A549 (cell line): Measurements from ENCODE around the gene CHADL. TPM values are rescaled to one million over a fixed set of nuclear protein-coding genes. Genes with fewer than 3 reads are reported as not detected.

Source experiments
- ATAC-seq, 2 experiments: fragments of 200-7000 bp in 1 of 2; fragments of >200 bp in 1 of 2; cut with Nextera tagmentation in 1 of 2; cut with Tn5 transposase in 1 of 2; 3 replicates each; pipeline versions ENCODE4 v1.8.0 to v1.9.1; 2018 to 2020; ENCODE audit warnings: mild to moderate bottlenecking in 1 of 2, moderate library complexity in 1 of 2
- CTCF ChIA-PET: fragments of 300-600 bp; sonication (Branson Sonifier 250); formaldehyde crosslinking; extraction: SDS; loops from one replicate; lab custom pipeline; 2021; ENCODE audit warnings: antibody characterized with exemption, inconsistent platforms; lab: Yijun Ruan, JAX
- POLR2A ChIA-PET: fragments of 350-600 bp; formaldehyde crosslinking; extraction: SDS; loops from one replicate; lab custom pipeline; 2021; ENCODE audit warnings: antibody characterized with exemption, inconsistent platforms; lab: Yijun Ruan, JAX
- DNase-seq, 2 experiments: peaks; one replicate each; pipeline versions ENCODE4 v3.0.0 to v3.0.0-alpha.2; 2011 to 2016; ENCODE audit warnings: low read depth in 1 of 2, low spot score in 1 of 2
- FAIRE-seq: peaks from 2 replicates; lab custom pipeline; 2011; peaks lifted over from hg19 to GRCh38; lab: Jason Lieb, UNC
- H3K27ac ChIP-seq, 2 experiments: fragments of >200 bp; sonication (Bioruptor Twin); formaldehyde crosslinking; 3 replicates each; pipeline ENCODE4 v1.5.1; 2016 to 2017
- H3K4me1 ChIP-seq: fragments of >200 bp; sonication (Bioruptor Twin); formaldehyde crosslinking; 3 replicates; pipeline ENCODE4 v1.6.1; 2016
- H3K4me2 ChIP-seq: fragments of >200 bp; sonication (Bioruptor Twin); formaldehyde crosslinking; 3 replicates; pipeline ENCODE4 v1.6.1; 2016
- H3K4me3 ChIP-seq: fragments of >200 bp; sonication (Bioruptor Twin); formaldehyde crosslinking; 3 replicates; pipeline ENCODE4 v1.5.1; 2016
- H3K9me3 ChIP-seq: fragments of >200 bp; sonication (Bioruptor Twin); formaldehyde crosslinking; 3 replicates; pipeline ENCODE4 v1.6.1; 2016
- BHLHE40 ChIP-seq: IDR thresholded peaks from 2 replicates; pipeline ENCODE4 v1.6.1; 2012; ENCODE audit warnings: low read depth, low read length, inconsistent platforms
- CBX2 ChIP-seq: fragments of 200-600 bp; sonication (generic); IDR thresholded peaks from 2 replicates; pipeline ENCODE4 v1.6.1; 2016; ENCODE audit warnings: low read depth, mild to moderate bottlenecking, borderline replicate concordance
- CBX8 ChIP-seq: fragments of 200-600 bp; sonication (generic); IDR thresholded peaks from 2 replicates; pipeline ENCODE4 v1.6.1; 2016
- CEBPB ChIP-seq, 2 experiments: fragments of >200 bp in 1 of 2; sonication (Bioruptor Twin) in 1 of 2; formaldehyde crosslinking in 1 of 2; IDR thresholded peaks; 2 replicates each; pipeline ENCODE4 v1.6.1; 2012 to 2016
- CHD2 ChIP-seq: fragments of 150-350 bp; IDR thresholded peaks from 2 replicates; pipeline ENCODE4 v1.6.1; 2014; ENCODE audit warnings: low read length; ENCODE audit not compliant: partially characterized antibody
- EHF ChIP-seq: fragments of 250-450 bp; sonication (Bioruptor Pico); IDR thresholded peaks from 2 replicates; pipeline ENCODE4 v1.5.0; 2020; ENCODE audit warnings: mild to moderate bottlenecking
- FOSB ChIP-seq: fragments of 250-450 bp; sonication (Bioruptor Pico); IDR thresholded peaks from 2 replicates; pipeline ENCODE4 v1.5.0; 2020; ENCODE audit warnings: mild to moderate bottlenecking, moderate library complexity
- FOSL2 ChIP-seq, 2 experiments: fragments of 450-650 bp in 1 of 2; fragments of >200 bp in 1 of 2; sonication (Bioruptor Twin) in 1 of 2; formaldehyde crosslinking; IDR thresholded peaks; 2 replicates each; pipeline versions ENCODE4 v1.5.0 to v1.6.1; 2016 to 2020; ENCODE audit warnings: mild to moderate bottlenecking in 1 of 2, moderate library complexity in 1 of 2
- HEYL ChIP-seq: fragments of 250-450 bp; sonication (Bioruptor Pico); IDR thresholded peaks from 2 replicates; pipeline ENCODE4 v1.8.0; 2021; ENCODE audit warnings: mild to moderate bottlenecking, moderate library complexity
- HOXA7 ChIP-seq: fragments of 250-450 bp; sonication (Bioruptor Pico); IDR thresholded peaks from 2 replicates; pipeline ENCODE4 v1.5.0; 2020; ENCODE audit warnings: mild to moderate bottlenecking, moderate library complexity
- KDM1A ChIP-seq: fragments of 200-600 bp; sonication (generic); IDR thresholded peaks from 2 replicates; pipeline ENCODE4 v1.6.1; 2016; ENCODE audit warnings: low read depth, mild to moderate bottlenecking
- MAZ ChIP-seq: fragments of 150-350 bp; IDR thresholded peaks from 2 replicates; pipeline ENCODE4 v1.6.1; 2014; ENCODE audit warnings: antibody characterized with exemption, low read depth, low read length, borderline replicate concordance
- SMC3 ChIP-seq: fragments of >200 bp; sonication (Bioruptor Twin); formaldehyde crosslinking; IDR thresholded peaks from 3 replicates; pipeline ENCODE4 v1.6.1; 2018; ENCODE audit warnings: inconsistent platforms
- ZC3H11A ChIP-seq: fragments of 450-650 bp; IDR thresholded peaks from 2 replicates; pipeline ENCODE4 v1.6.1; 2014; ENCODE audit warnings: antibody characterized with exemption, mild to moderate bottlenecking
- ZFP36 ChIP-seq: fragments of 450-650 bp; IDR thresholded peaks from 2 replicates; pipeline ENCODE4 v1.6.1; 2014; ENCODE audit warnings: borderline replicate concordance; ENCODE audit not compliant: partially characterized antibody
- WGBS: methylation state at CpG from one replicate; pipeline ENCODE4 v1.1.6; 2017; ENCODE audit errors: missing lambda C conversion rate; 5-methylcytosine and 5-hydroxymethylcytosine counted together
- polyA plus RNA-seq, 4 experiments: library from polyadenylated mRNA; depleted of rRNA in 3 of 4; stranded (reverse); fragments of >200 nt; fragmentation: RNase III in 1 of 4; extraction: RNeasy Plus Mini Kit Qiagen cat#74134 plus additional on column Dnase treatment in 1 of 4; gene quantifications; 2 replicates in 3 of 4; 3 replicates in 1 of 4; pipeline ENCODE4 v1.2.3, GENCODE V29; 2011 to 2017
- TF ChIP-seq, protein P1 (sequence below): IDR thresholded peaks from 2 replicates; pipeline ENCODE4 v1.6.1; 2012; ENCODE audit warnings: low read depth, borderline replicate concordance
- TF ChIP-seq, protein P2 (sequence below): fragments of >200 bp; sonication (Bioruptor Twin); formaldehyde crosslinking; IDR thresholded peaks from 3 replicates; pipeline ENCODE4 v1.5.1; 2016
- TF ChIP-seq, protein P3 (sequence below): fragments of 150-350 bp; IDR thresholded peaks from 2 replicates; pipeline ENCODE4 v1.6.1; 2014; ENCODE audit warnings: low read depth, mild to moderate bottlenecking, low read length
- TF ChIP-seq, protein P4 (sequence below): IDR thresholded peaks from 2 replicates; pipeline ENCODE4 v1.6.1; 2012
- TF ChIP-seq, protein P5 (sequence below): IDR thresholded peaks from 2 replicates; pipeline ENCODE4 v1.6.1; 2012
- TF ChIP-seq, protein P6 (sequence below): fragments of >200 bp; sonication (Bioruptor Twin); formaldehyde crosslinking; IDR thresholded peaks from 2 replicates; pipeline ENCODE4 v1.6.1; 2016

Gene CHADL
- polyA plus RNA-seq, 2 of the 4 experiments (the other 2 are of a cell fraction) = not detected

DNA sequence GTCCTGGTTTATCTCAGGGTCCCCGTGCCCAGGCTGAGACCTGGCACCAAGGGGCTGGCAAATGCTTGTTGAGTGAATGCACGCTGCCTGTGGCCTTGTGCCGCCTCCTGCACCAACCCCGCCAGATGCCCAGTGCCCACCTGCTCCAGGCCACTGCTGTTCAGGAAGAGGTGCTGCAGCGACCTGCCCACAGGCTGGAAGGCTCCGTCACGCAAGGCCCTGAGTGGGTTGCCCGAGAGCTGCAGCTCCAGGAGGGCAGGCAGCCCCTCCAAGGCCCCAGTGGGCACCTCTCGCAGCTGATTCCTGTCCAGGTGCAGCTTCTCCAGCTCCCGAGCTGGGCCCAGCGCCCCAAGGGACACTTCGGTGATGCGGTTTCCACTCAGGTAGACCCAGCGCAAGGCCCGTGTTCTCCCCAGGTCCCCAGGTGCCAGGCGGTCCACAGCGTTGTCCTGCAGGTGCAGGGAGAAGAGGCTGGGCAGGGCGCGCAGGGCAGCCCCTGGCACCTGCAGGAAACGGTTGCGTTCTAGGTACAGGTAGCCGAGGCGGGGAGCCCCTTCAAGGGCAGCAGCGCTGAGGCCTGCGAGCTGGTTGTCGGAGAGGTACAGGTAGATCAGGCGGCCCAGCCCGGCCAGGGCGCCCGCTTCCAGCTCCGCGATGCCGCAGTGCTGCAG is 3.6 kb downstream of the CHADL start:
- WGBS = 89% methylated on average over 3 of the region's 33 CpGs
- H3K9me3 ChIP-seq = no peaks in the 10 kb centered on the region
- H3K4me3 ChIP-seq = no peak overlapping the region
- H3K4me2 ChIP-seq = no peak overlapping the region
- ATAC-seq = no peak
- ChIA-PET POLR2A (no interaction called here), CTCF (interaction anchor here (0.8 to 2.1 kb wide), 9 partner anchors 10 to 319 kb away, joined by 3 to 9 read pairs (median 4); no protein-coding TSS in a partner anchor)
- TF ChIP-seq CEBPB (IDR thresholded peaks at IDR 0.05) (no peak), FOSL2 (IDR thresholded peaks at IDR 0.05) (no peak), FOSL2 (CRISPR knock-in tag; IDR thresholded peaks at IDR 0.05) (no peak)
- H3K4me1 ChIP-seq = 0 out of 3 replicates have a peak, but pooled peaks cover 4% of the 10 kb centered on the region
- no peak for DNase-seq
- no peak for FAIRE-seq
- H3K27ac ChIP-seq = no peak overlapping the region

DNA sequence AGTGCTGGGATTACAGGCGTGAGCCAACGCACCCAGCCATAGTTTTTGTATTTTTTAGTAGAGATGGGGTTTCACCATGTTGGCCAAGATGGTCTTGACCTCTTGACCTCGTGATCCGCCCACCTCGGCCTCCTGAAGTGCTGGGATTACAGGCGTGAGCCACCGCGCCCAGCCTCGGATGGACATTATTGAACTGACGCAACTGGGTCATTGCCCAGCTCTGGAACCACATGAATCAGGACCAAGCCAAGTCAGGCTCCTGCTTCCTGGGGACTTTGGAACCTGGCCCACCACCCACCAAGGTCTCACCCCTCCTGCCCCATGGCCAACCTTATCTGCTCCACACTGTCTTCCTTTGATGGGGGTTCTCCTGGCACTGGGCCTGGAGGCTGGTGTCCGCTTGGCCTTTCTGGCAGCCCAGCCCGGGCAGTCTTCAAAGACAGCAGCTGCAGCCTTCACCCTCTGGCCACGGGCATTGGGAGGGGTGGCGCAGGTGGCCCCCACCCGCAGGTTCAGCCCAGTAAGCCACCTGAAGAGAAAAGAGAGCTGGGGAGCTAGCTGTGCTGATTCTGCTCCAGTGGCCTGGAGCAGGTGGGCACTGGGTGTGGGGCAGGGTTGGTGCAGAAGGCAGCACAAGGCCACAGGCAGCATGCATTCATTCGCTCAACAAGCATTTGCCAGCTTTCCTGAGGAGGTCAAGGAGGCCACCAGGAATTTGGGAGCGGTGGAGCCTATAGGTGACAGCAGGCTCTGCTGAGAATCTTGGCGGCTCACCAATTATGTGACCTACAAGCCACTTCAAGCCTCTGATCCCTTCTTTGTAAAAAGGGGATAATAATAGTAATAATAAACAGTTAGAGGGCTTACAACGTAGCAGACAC is 5.7 kb downstream of the CHADL start:
- ATAC-seq = no peak
- H3K4me3 ChIP-seq = no peak overlapping the region
- H3K4me1 ChIP-seq = 0 out of 3 replicates have a peak, but pooled peaks cover 4% of the 10 kb centered on the region
- POLR2A ChIA-PET = no interaction called here
- FAIRE-seq = no peak
- CTCF ChIA-PET = interaction anchor here (0.6 kb wide), 1 partner anchor 45 kb away, joined by 5 read pairs; no protein-coding TSS in a partner anchor
- no peak overlapping the region for H3K27ac ChIP-seq
- DNase-seq = no peak
- H3K9me3 ChIP-seq = no peaks in the 10 kb centered on the region
- 74% methylated on average over 15 of the region's 19 CpGs for WGBS
- TF ChIP-seq ZFP36 (no peak), MAZ (no peak), CBX8 (no peak), EHF (no peak), CHD2 (no peak), HOXA7 (CRISPR knock-in tag) (no peak), HEYL (no peak)
- TF ChIP-seq, protein P1, sequence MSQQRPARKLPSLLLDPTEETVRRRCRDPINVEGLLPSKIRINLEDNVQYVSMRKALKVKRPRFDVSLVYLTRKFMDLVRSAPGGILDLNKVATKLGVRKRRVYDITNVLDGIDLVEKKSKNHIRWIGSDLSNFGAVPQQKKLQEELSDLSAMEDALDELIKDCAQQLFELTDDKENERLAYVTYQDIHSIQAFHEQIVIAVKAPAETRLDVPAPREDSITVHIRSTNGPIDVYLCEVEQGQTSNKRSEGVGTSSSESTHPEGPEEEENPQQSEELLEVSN = no peak
- TF ChIP-seq, protein P2, sequence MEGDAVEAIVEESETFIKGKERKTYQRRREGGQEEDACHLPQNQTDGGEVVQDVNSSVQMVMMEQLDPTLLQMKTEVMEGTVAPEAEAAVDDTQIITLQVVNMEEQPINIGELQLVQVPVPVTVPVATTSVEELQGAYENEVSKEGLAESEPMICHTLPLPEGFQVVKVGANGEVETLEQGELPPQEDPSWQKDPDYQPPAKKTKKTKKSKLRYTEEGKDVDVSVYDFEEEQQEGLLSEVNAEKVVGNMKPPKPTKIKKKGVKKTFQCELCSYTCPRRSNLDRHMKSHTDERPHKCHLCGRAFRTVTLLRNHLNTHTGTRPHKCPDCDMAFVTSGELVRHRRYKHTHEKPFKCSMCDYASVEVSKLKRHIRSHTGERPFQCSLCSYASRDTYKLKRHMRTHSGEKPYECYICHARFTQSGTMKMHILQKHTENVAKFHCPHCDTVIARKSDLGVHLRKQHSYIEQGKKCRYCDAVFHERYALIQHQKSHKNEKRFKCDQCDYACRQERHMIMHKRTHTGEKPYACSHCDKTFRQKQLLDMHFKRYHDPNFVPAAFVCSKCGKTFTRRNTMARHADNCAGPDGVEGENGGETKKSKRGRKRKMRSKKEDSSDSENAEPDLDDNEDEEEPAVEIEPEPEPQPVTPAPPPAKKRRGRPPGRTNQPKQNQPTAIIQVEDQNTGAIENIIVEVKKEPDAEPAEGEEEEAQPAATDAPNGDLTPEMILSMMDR = no peak
- TF ChIP-seq, protein P3, sequence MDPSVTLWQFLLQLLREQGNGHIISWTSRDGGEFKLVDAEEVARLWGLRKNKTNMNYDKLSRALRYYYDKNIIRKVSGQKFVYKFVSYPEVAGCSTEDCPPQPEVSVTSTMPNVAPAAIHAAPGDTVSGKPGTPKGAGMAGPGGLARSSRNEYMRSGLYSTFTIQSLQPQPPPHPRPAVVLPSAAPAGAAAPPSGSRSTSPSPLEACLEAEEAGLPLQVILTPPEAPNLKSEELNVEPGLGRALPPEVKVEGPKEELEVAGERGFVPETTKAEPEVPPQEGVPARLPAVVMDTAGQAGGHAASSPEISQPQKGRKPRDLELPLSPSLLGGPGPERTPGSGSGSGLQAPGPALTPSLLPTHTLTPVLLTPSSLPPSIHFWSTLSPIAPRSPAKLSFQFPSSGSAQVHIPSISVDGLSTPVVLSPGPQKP = no peak
- H3K4me2 ChIP-seq = no peak overlapping the region

DNA sequence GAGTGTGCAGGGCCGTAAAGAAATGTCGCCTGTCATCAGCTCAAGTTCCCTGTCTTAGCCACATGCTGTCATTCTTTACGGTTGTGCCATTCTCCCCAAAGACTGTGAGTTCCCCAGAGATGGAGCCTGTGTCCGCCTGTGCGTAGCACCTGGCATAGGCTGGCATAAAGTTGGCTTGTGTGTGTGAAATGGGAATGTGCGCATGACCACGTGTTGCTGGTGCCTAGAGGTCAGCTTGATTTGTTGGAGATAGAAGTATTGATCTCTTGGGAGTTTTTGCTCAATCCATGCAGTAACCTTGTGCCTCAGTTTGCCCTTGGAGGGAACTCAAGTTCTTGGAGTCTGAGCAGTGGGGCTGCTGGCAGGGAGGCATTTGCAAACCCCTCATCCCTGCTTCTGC is 9.4 kb downstream of the CHADL start:
- Histone ChIP-seq H3K9me3 (no peaks in the 10 kb centered on the region), H3K4me1 (0 out of 3 replicates have a peak, but pooled peaks cover 4% of the 10 kb centered on the region), H3K27ac (no peak overlapping the region), H3K4me2 (no peak overlapping the region), H3K4me3 (no peak overlapping the region)
- POLR2A ChIA-PET = interaction anchor here (0.6 kb wide), 1 partner anchor 48 kb away, joined by 3 read pairs; no protein-coding TSS in a partner anchor
- CTCF ChIA-PET = interaction anchor here (0.6 to 0.8 kb wide), 2 partner anchors 16 to 162 kb away, joined by 3 read pairs; no protein-coding TSS in a partner anchor
- no peak for ATAC-seq
- WGBS = 73% methylated on average over 5 of the region's 7 CpGs
- FAIRE-seq = no peak
- TF ChIP-seq, protein P4, sequence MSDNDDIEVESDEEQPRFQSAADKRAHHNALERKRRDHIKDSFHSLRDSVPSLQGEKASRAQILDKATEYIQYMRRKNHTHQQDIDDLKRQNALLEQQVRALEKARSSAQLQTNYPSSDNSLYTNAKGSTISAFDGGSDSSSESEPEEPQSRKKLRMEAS = no peak
- no peak for TF ChIP-seq CHD2
- TF ChIP-seq, protein P5, sequence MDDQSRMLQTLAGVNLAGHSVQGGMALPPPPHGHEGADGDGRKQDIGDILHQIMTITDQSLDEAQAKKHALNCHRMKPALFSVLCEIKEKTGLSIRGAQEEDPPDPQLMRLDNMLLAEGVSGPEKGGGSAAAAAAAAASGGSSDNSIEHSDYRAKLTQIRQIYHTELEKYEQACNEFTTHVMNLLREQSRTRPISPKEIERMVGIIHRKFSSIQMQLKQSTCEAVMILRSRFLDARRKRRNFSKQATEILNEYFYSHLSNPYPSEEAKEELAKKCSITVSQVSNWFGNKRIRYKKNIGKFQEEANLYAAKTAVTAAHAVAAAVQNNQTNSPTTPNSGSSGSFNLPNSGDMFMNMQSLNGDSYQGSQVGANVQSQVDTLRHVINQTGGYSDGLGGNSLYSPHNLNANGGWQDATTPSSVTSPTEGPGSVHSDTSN = no peak
- TF ChIP-seq, protein P6, sequence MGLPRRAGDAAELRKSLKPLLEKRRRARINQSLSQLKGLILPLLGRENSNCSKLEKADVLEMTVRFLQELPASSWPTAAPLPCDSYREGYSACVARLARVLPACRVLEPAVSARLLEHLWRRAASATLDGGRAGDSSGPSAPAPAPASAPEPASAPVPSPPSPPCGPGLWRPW = no peak
- no peak for TF ChIP-seq CBX2
- no peak for TF ChIP-seq FOSL2 (IDR thresholded peaks at IDR 0.05)
- TF ChIP-seq FOSL2 (CRISPR knock-in tag; IDR thresholded peaks at IDR 0.05) = no peak
- no peak for TF ChIP-seq KDM1A
- no peak for TF ChIP-seq SMC3
- no peak for TF ChIP-seq ZC3H11A
- TF ChIP-seq BHLHE40 = no peak
- no peak for TF ChIP-seq HOXA7 (CRISPR knock-in tag)
- TF ChIP-seq FOSB (CRISPR knock-in tag) = no peak
- TF ChIP-seq, protein P1 = no peak
- DNase-seq = no peak
